ENCODE results near the gene KIF1A.
A peak's percentile ranks its signal among the peaks of the same experiment; 100 is the strongest.

Gene KIF1A

GRCh38 chr2:240852671-240853314 is 32.8 kb upstream of the KIF1A start:
- no peaks in the 10 kb centered on the region for H3K4me1 ChIP-seq (ENCODE audit: insufficient read depth, low read length, severe bottlenecking)
- no peak overlapping the region for H2AFZ ChIP-seq (ENCODE audit: low read length)
- no peaks in the 10 kb centered on the region for H4K20me1 ChIP-seq (ENCODE audit: insufficient read depth, low read length)
- H3K36me3 ChIP-seq (ENCODE audit: insufficient read depth, low read length), result no peaks in the 10 kb centered on the region
- no peaks in the 10 kb centered on the region for H3K9me2 ChIP-seq (ENCODE audit: low read depth, low read length)
- H3K27ac ChIP-seq (ENCODE audit: low read depth, low read length, poor library complexity, severe bottlenecking), result no peak overlapping the region
- H3F3A ChIP-seq (ENCODE audit: insufficient read depth, low read length), result no peaks in the 10 kb centered on the region
- peaks cover 8% of the 10 kb centered on the region; the same call in 1 of the 2 replicates for H3K27me3 ChIP-seq (ENCODE audit: insufficient read depth, low read length)
- H3K79me2 ChIP-seq (ENCODE audit: insufficient read depth, low read length), result no peaks in the 10 kb centered on the region
- peaks cover 6% of the 10 kb centered on the region; the same call in 1 of the 2 replicates for H3K9me3 ChIP-seq (ENCODE audit: low read length)
- TF ChIP-seq CTCF (IDR thresholded peaks at IDR 0.05; ENCODE audit: low read length) (no peak), EZH2 (IDR thresholded peaks at IDR 0.05; ENCODE audit: borderline replicate concordance, low read length) (no peak)
- H3K4me3 ChIP-seq (ENCODE audit: low read depth, low read length, poor library complexity, severe bottlenecking), result no peak overlapping the region
- H3K9ac ChIP-seq (ENCODE audit: low read length), result no peak overlapping the region
- H3K4me2 ChIP-seq (ENCODE audit: low read length), result no peak overlapping the region

- Histone ChIP-seq H3K27ac (ENCODE audit: low read depth, low read length, poor library complexity, severe bottlenecking) (no peak overlapping the region), H3F3A (ENCODE audit: insufficient read depth, low read length) (no peaks in the 10 kb centered on the region), H3K4me3 (ENCODE audit: low read depth, low read length, poor library complexity, severe bottlenecking) (no peak overlapping the region), H3K4me1 (ENCODE audit: insufficient read depth, low read length, severe bottlenecking) (no peaks in the 10 kb centered on the region), H3K27me3 (ENCODE audit: insufficient read depth, low read length) (peaks cover 8% of the 10 kb centered on the region; the same call in 1 of the 2 replicates), H2AFZ (ENCODE audit: low read length) (no peak overlapping the region), H3K9me3 (ENCODE audit: low read length) (peaks cover 6% of the 10 kb centered on the region; the same call in 1 of the 2 replicates), H3K79me2 (ENCODE audit: insufficient read depth, low read length) (no peaks in the 10 kb centered on the region), H3K36me3 (ENCODE audit: insufficient read depth, low read length) (no peaks in the 10 kb centered on the region), H3K9me2 (ENCODE audit: low read depth, low read length) (no peaks in the 10 kb centered on the region), H4K20me1 (ENCODE audit: insufficient read depth, low read length) (no peaks in the 10 kb centered on the region), H3K4me2 (ENCODE audit: low read length) (no peak overlapping the region), H3K9ac (ENCODE audit: low read length) (no peak overlapping the region)
- TF ChIP-seq CTCF (IDR thresholded peaks at IDR 0.05; ENCODE audit: low read length), result peak; percentile 87
- TF ChIP-seq EZH2 (IDR thresholded peaks at IDR 0.05; ENCODE audit: borderline replicate concordance, low read length), result no peak
These were observed 31.3 kb upstream of the KIF1A start for GRCh38 chr2:240851078-240851991.

GRCh38 chr2:240850756-240851077 is 30.7 kb upstream of the KIF1A start:
- Histone ChIP-seq H3K9ac (ENCODE audit: low read length) (no peak overlapping the region), H2AFZ (ENCODE audit: low read length) (no peak overlapping the region)

More at GRCh38 chr2:240850756-240851077, 30.7 kb upstream of the KIF1A start:
- Histone ChIP-seq H3K27ac (ENCODE audit: low read depth, low read length, poor library complexity, severe bottlenecking) (no peak overlapping the region), H3K27me3 (ENCODE audit: insufficient read depth, low read length) (peaks cover 8% of the 10 kb centered on the region; the same call in 1 of the 2 replicates), H3K79me2 (ENCODE audit: insufficient read depth, low read length) (no peaks in the 10 kb centered on the region), H3K4me2 (ENCODE audit: low read length) (no peak overlapping the region), H4K20me1 (ENCODE audit: insufficient read depth, low read length) (no peaks in the 10 kb centered on the region), H3K9me3 (ENCODE audit: low read length) (peaks cover 6% of the 10 kb centered on the region; the same call in 1 of the 2 replicates), H3K36me3 (ENCODE audit: insufficient read depth, low read length) (no peaks in the 10 kb centered on the region), H3F3A (ENCODE audit: insufficient read depth, low read length) (no peaks in the 10 kb centered on the region), H3K9me2 (ENCODE audit: low read depth, low read length) (no peaks in the 10 kb centered on the region), H3K4me1 (ENCODE audit: insufficient read depth, low read length, severe bottlenecking) (no peaks in the 10 kb centered on the region), H3K4me3 (ENCODE audit: low read depth, low read length, poor library complexity, severe bottlenecking) (no peak overlapping the region)
- TF ChIP-seq CTCF (IDR thresholded peaks at IDR 0.05; ENCODE audit: low read length), result no peak

Data from OCI-LY1 (cell line).